Measurements from ENCODE around the gene CA12.
A peak's percentile ranks its signal among the peaks of the same experiment; 100 is the strongest.
"Not testable (repeated sequence)": the region's sequence is repeated elsewhere in the genome, so short reads cannot be mapped to it uniquely, and the experiment has no call there.

The CA12 gene

DNA sequence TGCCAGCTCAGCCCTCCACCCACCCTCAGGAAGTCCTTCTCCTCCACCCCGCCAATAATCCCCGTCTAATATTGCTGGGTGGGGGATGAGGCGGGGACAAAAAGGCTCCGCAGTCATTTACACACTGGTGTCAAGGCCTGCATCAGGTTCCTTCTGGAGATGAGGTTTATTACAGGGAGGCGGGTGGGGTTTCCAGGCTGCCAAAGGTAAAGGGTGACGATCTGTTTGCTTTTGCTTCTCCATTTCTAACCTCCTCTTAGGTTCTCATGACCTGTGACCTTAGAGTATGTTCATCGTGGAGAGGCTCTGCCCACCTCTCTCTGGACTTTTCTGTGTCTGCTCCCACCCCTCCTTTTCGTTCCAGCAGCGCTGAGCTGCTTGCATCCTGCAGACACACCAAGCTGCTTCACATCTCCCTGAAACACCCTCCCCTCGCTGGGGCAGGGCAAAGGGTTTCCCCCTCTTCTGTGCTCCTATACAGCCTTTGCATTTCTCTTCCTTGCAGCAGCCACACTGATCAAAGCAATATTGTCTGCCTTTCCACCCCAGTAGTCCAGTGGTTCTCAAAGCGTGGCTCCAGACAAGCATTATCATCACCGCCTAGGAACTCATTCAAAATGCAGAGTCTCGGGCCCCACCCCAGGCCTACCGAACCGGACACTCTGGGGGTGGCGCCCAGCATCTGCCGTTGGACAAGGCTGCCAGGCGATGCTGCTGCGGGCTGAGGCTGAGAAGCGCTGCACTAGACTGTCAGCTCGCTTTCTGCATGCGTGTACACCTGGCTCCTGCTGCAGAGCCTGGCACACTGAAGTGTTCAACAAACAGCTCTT lies 26.6 kb downstream of the CA12 start:
- DNase-seq: no peak

- DNase-seq: no peak
These were observed 27.8 kb downstream of the CA12 start for GRCh38 chr15:63353887-63354286.

DNA sequence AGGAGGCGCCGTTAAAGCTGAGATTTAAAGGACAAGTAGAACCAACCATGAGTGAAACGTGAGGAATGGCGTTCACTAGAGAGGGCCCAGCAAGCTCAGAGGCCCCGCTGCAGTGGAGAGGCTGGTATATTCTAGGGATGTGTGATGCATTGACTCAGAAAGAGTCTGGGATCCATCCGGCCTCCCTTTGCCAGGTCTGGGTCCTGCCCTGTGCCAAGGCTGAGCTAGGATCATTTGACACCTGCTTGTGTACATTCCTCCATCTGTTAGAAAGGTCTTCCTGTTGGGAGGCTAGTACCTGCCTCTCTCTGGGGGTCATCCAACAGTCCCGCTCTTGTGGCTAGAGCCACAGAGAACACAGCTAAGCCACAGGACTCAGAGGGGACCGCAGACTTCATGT lies 28.4 kb downstream of the CA12 start:
- DNase-seq: no peak

- no peak for DNase-seq
These were observed 28.8 kb downstream of the CA12 start for GRCh38 chr15:63352808-63353207.

DNA sequence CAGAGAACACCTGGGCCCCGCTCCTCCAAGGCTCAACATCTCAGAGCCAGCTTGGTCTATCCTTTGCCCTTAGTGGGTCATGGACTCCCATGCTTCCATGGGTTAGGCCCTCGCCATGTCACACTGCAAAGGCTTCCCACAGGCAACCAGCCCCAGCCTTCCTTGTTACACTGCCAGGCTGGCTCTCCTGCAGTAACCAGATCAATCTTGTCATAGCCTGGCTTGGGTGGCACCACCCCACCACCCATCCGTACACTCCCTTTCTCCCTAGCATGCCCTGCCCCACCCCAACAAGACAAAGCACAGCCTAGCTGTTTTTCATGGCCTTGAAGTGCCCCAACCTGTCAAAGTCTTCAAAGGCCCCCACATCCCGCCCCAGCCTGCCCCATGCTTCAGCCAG lies 30.5 kb downstream of the CA12 start:
- DNase-seq: no peak

- DNase-seq: no peak
These were observed 31.4 kb downstream of the CA12 start for GRCh38 chr15:63350178-63350621.

DNA sequence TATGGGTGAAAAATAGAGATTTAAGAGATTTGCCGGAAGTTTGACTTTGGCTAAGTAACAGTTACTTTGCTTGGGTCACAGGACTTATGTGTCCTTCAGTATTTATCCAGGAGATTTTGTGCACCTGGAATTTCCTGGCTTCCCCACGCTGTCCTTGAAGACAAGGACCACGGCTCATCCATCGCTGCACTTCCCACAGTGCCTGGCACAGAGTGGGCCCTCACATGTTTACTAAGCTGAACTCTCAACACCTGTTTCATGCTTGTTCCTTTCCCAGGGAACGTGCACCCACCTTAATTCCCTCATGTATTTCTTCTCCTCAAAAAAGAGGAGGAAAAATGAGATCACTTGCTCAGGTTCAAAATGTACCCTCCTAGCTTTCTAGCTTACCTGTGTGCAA lies 32.0 kb downstream of the CA12 start:
- no peak for DNase-seq

DNA sequence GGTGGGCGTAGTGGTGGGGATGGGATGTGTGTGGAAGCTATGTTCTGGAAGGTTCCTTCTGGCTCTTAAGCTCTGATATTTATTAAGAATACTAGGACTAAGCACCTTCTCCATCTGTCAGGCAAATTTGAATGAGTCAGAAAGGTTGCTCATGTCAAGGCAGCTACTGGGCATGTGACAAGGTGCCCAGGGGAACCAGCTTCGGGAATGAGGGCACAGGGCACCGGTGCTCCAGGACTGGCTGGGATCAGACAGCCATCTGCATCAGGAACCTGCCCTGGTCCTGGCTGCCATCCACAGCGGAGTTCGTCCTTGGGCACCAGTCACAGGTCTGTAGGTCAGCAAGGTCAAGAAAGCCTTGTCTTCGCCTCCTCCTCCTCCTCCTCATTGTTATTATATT lies 32.5 kb downstream of the CA12 start:
- DNase-seq: peak; percentile 26

GRCh38 chr15:63348392-63348791 lies 33.3 kb downstream of the CA12 start:
- DNase-seq: peak; percentile 83

GRCh38 chr15:63347074-63347857 lies 34.4 kb downstream of the CA12 start:
- no peak for DNase-seq

GRCh38 chr15:63345391-63345752 lies 36.3 kb downstream of the CA12 start:
- DNase-seq: no peak

DNA sequence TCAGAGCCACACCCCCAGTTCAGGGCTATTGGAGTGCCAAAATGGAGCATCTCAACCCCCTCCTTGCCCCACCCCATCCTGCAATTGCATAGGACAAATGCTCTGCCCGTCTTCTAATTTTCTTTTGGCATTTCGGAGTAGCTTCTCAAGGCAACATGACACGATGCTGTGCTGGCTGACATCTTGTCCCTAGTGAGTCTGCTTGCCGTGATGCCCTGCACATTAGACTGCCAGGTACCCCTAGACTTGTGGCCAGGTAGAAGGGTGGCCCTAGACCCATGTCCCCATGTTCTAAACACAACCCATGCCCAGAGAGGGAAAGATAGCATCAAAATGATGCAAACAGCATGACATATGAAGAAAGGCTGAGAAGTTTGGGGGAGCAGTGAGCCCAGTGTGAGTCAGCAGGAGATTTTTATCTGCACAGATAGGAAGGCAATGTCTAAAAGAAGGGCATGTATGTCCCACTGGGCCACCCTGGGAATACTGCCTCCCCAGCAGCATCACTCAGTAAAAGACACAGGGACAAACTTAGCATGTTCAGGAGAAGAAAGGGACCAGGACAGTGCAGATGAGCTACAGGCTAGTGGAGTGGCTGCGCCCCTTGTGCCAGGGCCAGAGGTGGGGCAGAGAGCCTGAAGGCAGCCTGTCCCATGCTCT lies 36.8 kb downstream of the CA12 start:
- DNase-seq: no peak

GRCh38 chr15:63342996-63343562 lies 38.6 kb downstream of the CA12 start:
- DNase-seq: not testable (repeated sequence)

- no peak for DNase-seq
These were observed 39.7 kb downstream of the CA12 start for GRCh38 chr15:63341898-63342297.

GRCh38 chr15:63340878-63341277 lies 40.8 kb downstream of the CA12 start:
- DNase-seq: no peak

DNA sequence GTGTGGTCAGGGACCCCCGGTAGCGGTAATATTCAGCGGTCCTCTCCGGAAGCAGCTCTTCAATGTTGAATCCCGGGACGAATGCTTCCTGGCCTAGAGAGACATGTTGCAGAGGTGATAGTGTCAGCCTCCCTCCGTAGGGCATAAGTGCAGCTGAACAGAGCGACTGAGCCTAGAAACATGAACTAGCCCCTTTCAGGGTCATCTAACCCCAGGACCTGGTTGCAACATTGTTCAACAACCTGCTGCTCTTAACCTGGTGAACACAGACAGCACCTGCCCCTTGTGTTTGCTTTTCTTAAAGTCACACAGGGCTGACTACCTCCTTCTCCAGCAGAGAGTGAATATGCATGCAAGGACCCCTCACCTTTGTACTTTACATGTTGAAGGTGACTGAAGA lies 41.3 kb downstream of the CA12 start:
- no peak for DNase-seq

DNA sequence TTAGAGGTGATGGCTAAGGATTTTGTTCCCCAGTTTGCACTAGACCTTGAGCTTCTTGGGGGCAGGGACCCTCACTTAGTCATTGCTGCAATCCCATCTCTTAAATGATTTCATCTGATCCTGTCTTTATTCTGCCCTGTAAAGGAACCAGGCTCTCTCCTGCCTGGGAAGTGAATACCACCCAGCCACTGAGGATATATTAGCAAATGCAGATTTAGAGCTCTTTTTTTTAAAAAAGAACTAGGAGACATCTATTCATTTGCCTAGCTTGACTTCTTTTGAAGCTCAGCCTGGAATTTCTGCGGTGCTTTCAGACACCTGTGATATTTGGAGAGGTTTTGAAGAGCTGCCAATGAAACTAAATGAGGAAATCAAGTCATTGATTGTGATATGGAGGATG lies 41.8 kb downstream of the CA12 start:
- no peak for DNase-seq

DNA sequence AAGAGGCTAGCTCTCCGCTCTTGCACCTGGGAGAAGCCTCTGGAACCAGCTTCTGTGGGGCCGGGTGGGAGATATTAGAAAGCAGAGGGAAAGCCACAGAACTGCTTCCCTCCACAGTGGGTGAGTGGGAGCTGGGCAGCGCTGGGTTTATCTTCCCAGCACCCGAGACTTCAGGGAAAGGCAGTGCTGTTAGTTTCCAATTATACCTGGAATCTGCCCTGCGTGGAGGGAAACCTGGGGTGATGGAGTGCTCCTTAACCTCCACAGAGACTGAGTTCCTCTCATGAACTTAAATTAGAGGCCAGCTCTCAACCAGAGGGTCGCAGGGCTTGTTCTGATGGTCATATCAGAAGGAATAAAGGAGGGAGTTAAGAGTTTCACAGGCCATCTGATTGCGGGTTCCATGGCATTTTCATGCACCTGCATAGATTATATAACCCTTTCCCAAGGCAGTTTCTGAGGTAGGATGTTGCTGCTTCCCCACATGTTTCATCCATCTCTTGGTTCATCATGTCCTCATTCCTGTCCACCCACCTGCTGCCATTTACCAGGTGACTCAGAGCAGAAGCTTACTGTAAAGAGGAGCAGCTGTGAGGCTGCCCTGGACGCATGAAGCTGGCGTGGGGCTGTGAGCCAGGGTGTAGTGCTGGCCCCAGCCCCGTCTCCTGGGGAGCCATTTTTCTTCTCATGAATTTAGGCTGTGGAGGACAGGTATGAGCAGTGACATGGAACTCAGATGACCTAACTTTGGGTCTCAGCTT lies 42.5 kb downstream of the CA12 start:
- DNase-seq: no peak

DNA sequence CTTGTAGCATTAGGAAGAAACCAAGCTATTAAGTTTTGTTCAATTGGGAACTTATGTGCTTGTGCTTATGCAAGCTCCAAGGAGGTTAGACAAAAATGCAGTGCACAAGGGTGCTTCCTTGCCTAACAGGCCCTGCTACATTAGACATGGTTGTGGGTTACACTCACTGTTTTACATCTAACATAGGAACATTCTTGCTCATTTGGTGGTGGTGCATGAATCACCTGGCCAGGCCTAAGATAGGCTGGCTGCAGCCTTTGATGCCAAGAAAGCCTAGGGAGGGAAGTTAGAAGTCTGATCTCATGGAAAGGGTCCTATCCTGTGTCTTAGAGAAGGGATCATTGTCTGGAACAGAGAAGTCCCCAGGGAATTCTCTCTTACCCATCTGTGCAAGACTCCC lies 43.5 kb downstream of the CA12 start:
- no peak for DNase-seq

- no peak for DNase-seq
These were observed 44.6 kb downstream of the CA12 start for GRCh38 chr15:63337046-63337445.

GRCh38 chr15:63335543-63336240 lies 46.0 kb downstream of the CA12 start:
- DNase-seq: no peak

DNA sequence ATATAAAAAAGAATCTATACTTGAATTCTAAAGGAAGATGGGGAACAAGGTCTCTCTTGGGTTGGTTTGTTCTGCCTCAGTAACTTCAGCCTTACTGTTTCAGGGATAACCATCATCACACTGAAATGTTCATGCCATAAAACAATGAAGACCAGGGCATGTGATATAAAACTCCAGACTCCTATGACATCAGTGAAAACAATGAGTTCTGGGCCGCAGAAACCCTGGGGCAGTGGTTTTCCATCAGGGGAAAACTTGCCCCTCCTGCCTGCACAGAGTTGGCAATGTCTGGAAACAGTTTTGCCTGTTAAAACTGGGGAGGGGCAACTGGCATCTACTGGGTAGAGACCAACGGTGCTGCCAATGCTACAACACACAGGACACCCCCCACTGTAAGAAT lies 46.8 kb downstream of the CA12 start:
- no peak for DNase-seq
